A549 (cell line): ENCODE results near the gene ROR2. TPM values are rescaled to one million over a fixed set of nuclear protein-coding genes. Genes with fewer than 3 reads are reported as not detected.

Source experiments
- ATAC-seq, 2 experiments: fragments of 200-7000 bp in 1 of 2; fragments of >200 bp in 1 of 2; cut with Nextera tagmentation in 1 of 2; cut with Tn5 transposase in 1 of 2; 3 replicates each; pipeline versions ENCODE4 v1.8.0 to v1.9.1; 2018 to 2020; ENCODE audit warnings: mild to moderate bottlenecking in 1 of 2, moderate library complexity in 1 of 2
- CTCF ChIA-PET: fragments of 300-600 bp; sonication (Branson Sonifier 250); formaldehyde crosslinking; extraction: SDS; loops from one replicate; lab custom pipeline; 2021; ENCODE audit warnings: antibody characterized with exemption, inconsistent platforms; lab: Yijun Ruan, JAX
- POLR2A ChIA-PET: fragments of 350-600 bp; formaldehyde crosslinking; extraction: SDS; loops from one replicate; lab custom pipeline; 2021; ENCODE audit warnings: antibody characterized with exemption, inconsistent platforms; lab: Yijun Ruan, JAX
- DNase-seq, 2 experiments: peaks; one replicate each; pipeline versions ENCODE4 v3.0.0 to v3.0.0-alpha.2; 2011 to 2016; ENCODE audit warnings: low read depth in 1 of 2, low spot score in 1 of 2
- FAIRE-seq: peaks from 2 replicates; lab custom pipeline; 2011; peaks lifted over from hg19 to GRCh38; lab: Jason Lieb, UNC
- H3K27ac ChIP-seq, 2 experiments: fragments of >200 bp; sonication (Bioruptor Twin); formaldehyde crosslinking; 3 replicates each; pipeline ENCODE4 v1.5.1; 2016 to 2017
- H3K4me1 ChIP-seq: fragments of >200 bp; sonication (Bioruptor Twin); formaldehyde crosslinking; 3 replicates; pipeline ENCODE4 v1.6.1; 2016
- H3K4me2 ChIP-seq: fragments of >200 bp; sonication (Bioruptor Twin); formaldehyde crosslinking; 3 replicates; pipeline ENCODE4 v1.6.1; 2016
- H3K4me3 ChIP-seq: fragments of >200 bp; sonication (Bioruptor Twin); formaldehyde crosslinking; 3 replicates; pipeline ENCODE4 v1.5.1; 2016
- H3K9me3 ChIP-seq: fragments of >200 bp; sonication (Bioruptor Twin); formaldehyde crosslinking; 3 replicates; pipeline ENCODE4 v1.6.1; 2016
- BHLHE40 ChIP-seq: IDR thresholded peaks from 2 replicates; pipeline ENCODE4 v1.6.1; 2012; ENCODE audit warnings: low read depth, low read length, inconsistent platforms
- CBX2 ChIP-seq: fragments of 200-600 bp; sonication (generic); IDR thresholded peaks from 2 replicates; pipeline ENCODE4 v1.6.1; 2016; ENCODE audit warnings: low read depth, mild to moderate bottlenecking, borderline replicate concordance
- CEBPB ChIP-seq, 2 experiments: fragments of >200 bp in 1 of 2; sonication (Bioruptor Twin) in 1 of 2; formaldehyde crosslinking in 1 of 2; IDR thresholded peaks; 2 replicates each; pipeline ENCODE4 v1.6.1; 2012 to 2016
- CHD2 ChIP-seq: fragments of 150-350 bp; IDR thresholded peaks from 2 replicates; pipeline ENCODE4 v1.6.1; 2014; ENCODE audit warnings: low read length; ENCODE audit not compliant: partially characterized antibody
- CHD4 ChIP-seq: fragments of 200-600 bp; sonication (generic); IDR thresholded peaks from 2 replicates; pipeline ENCODE4 v1.6.1; 2016; ENCODE audit warnings: antibody characterized with exemption, mild to moderate bottlenecking, borderline replicate concordance
- CTCF ChIP-seq: fragments of >200 bp; sonication (Bioruptor Twin); formaldehyde crosslinking; IDR thresholded peaks from 3 replicates; pipeline ENCODE4 v1.5.1; 2016
- EHMT2 ChIP-seq: fragments of 200-600 bp; sonication (generic); IDR thresholded peaks from 2 replicates; pipeline ENCODE4 v1.6.1; 2016; ENCODE audit warnings: antibody characterized with exemption, low read depth, mild to moderate bottlenecking, moderate library complexity
- EP300 ChIP-seq, 2 experiments: fragments of >200 bp; sonication (Bioruptor Twin); formaldehyde crosslinking; IDR thresholded peaks; 2 replicates in 1 of 2; 3 replicates in 1 of 2; pipeline ENCODE4 v1.6.1; 2016 to 2017
- HMGXB4 ChIP-seq: fragments of 250-450 bp; sonication (Bioruptor Pico); IDR thresholded peaks from 2 replicates; pipeline ENCODE4 v1.5.0; 2021; ENCODE audit warnings: mild to moderate bottlenecking, moderate library complexity, borderline replicate concordance
- JUNB ChIP-seq: fragments of >200 bp; sonication (Bioruptor Twin); formaldehyde crosslinking; IDR thresholded peaks from 2 replicates; pipeline ENCODE4 v1.6.1; 2016
- KDM5A ChIP-seq: fragments of 200-600 bp; sonication (generic); IDR thresholded peaks from 2 replicates; pipeline ENCODE4 v1.6.1; 2016; ENCODE audit warnings: antibody characterized with exemption, mild to moderate bottlenecking
- MAFK ChIP-seq: fragments of 450-650 bp; IDR thresholded peaks from 2 replicates; pipeline ENCODE4 v1.6.1; 2014; ENCODE audit not compliant: partially characterized antibody
- NPAS2 ChIP-seq: fragments of 250-450 bp; sonication (Bioruptor Pico); IDR thresholded peaks from 2 replicates; pipeline ENCODE4 v1.8.0; 2022; ENCODE audit warnings: mild to moderate bottlenecking, moderate library complexity, borderline replicate concordance
- PBX3 ChIP-seq: IDR thresholded peaks from 2 replicates; pipeline ENCODE4 v1.6.1; 2012
- PHF8 ChIP-seq: fragments of 200-600 bp; sonication (generic); IDR thresholded peaks from 2 replicates; pipeline ENCODE4 v1.6.1; 2016; ENCODE audit warnings: low read depth, mild to moderate bottlenecking, antibody characterized with exemption, moderate library complexity, borderline replicate concordance
- POLR2A ChIP-seq: IDR thresholded peaks from 2 replicates; pipeline ENCODE4 v1.6.1; 2012; ENCODE audit warnings: mild to moderate bottlenecking, low read length
- POLR2AphosphoS2 ChIP-seq: conservative IDR thresholded peaks from 2 replicates; pipeline ENCODE4 v1.6.1; 2012; ENCODE audit warnings: low read length, improper control_type of control experiment, inconsistent platforms
- RARB ChIP-seq: fragments of 250-450 bp; sonication (Bioruptor Pico); IDR thresholded peaks from 2 replicates; pipeline ENCODE4 v1.8.0; 2021; ENCODE audit warnings: mild to moderate bottlenecking, moderate library complexity
- RNF2 ChIP-seq: fragments of 200-600 bp; sonication (generic); IDR thresholded peaks from 2 replicates; pipeline ENCODE4 v1.6.1; 2016; ENCODE audit warnings: low read depth, mild to moderate bottlenecking, antibody characterized with exemption, moderate library complexity, borderline replicate concordance
- SMC3 ChIP-seq: fragments of >200 bp; sonication (Bioruptor Twin); formaldehyde crosslinking; IDR thresholded peaks from 3 replicates; pipeline ENCODE4 v1.6.1; 2018; ENCODE audit warnings: inconsistent platforms
- TFCP2L1 ChIP-seq: fragments of 250-450 bp; sonication (Bioruptor Pico); IDR thresholded peaks from 2 replicates; pipeline ENCODE4 v1.5.0; 2021; ENCODE audit warnings: mild to moderate bottlenecking
- TP53 ChIP-seq: fragments of 250-450 bp; sonication (Bioruptor Pico); IDR thresholded peaks from 2 replicates; pipeline ENCODE4 v1.5.0; 2021; ENCODE audit warnings: mild to moderate bottlenecking, moderate library complexity
- ZC3H11A ChIP-seq: fragments of 450-650 bp; IDR thresholded peaks from 2 replicates; pipeline ENCODE4 v1.6.1; 2014; ENCODE audit warnings: antibody characterized with exemption, mild to moderate bottlenecking
- ZFP36 ChIP-seq: fragments of 450-650 bp; IDR thresholded peaks from 2 replicates; pipeline ENCODE4 v1.6.1; 2014; ENCODE audit warnings: borderline replicate concordance; ENCODE audit not compliant: partially characterized antibody
- WGBS: methylation state at CpG from one replicate; pipeline ENCODE4 v1.1.6; 2017; ENCODE audit errors: missing lambda C conversion rate; 5-methylcytosine and 5-hydroxymethylcytosine counted together
- polyA plus RNA-seq, 4 experiments: library from polyadenylated mRNA; depleted of rRNA in 3 of 4; stranded (reverse); fragments of >200 nt; fragmentation: RNase III in 1 of 4; extraction: RNeasy Plus Mini Kit Qiagen cat#74134 plus additional on column Dnase treatment in 1 of 4; gene quantifications; 2 replicates in 3 of 4; 3 replicates in 1 of 4; pipeline ENCODE4 v1.2.3, GENCODE V29; 2011 to 2017
- TF ChIP-seq, protein P1 (sequence below): fragments of >200 bp; sonication (Bioruptor Twin); formaldehyde crosslinking; IDR thresholded peaks from 2 replicates; pipeline ENCODE4 v1.6.1; 2016
- TF ChIP-seq, protein P2 (sequence below): fragments of 250-450 bp; sonication (Bioruptor Pico); IDR thresholded peaks from 2 replicates; pipeline ENCODE4 v1.5.0; 2020; ENCODE audit warnings: low read depth, mild to moderate bottlenecking, moderate library complexity
- TF ChIP-seq, protein P3 (sequence below): fragments of >200 bp; sonication (Bioruptor Twin); formaldehyde crosslinking; IDR thresholded peaks from 3 replicates; pipeline ENCODE4 v1.6.1; 2016
- TF ChIP-seq, protein P4 (sequence below): IDR thresholded peaks from 2 replicates; pipeline ENCODE4 v1.6.1; 2012; ENCODE audit warnings: low read depth, borderline replicate concordance

The ROR2 gene
- polyA plus RNA-seq, 2 of the 4 experiments (the other 2 are of a cell fraction): 0.12 to 0.53 TPM

- no peak for TF ChIP-seq CHD4
- TF ChIP-seq, all 56 proteins: peak for 0
Observed at GRCh38 chr9:91770229-91770628, 179.8 kb downstream of the ROR2 start (continued).

GRCh38 chr9:91768977-91769916, 180.8 kb downstream of the ROR2 start:
- POLR2A ChIA-PET: no interaction called here
- WGBS: 31% methylated on average over 21 of the region's 29 CpGs
- no peak for TF ChIP-seq EP300 (IDR thresholded peaks at IDR 0.05)
- TF ChIP-seq CBX2: no peak
- no peak for TF ChIP-seq SMC3
- no peak for TF ChIP-seq TFCP2L1 (CRISPR knock-in tag)
- TF ChIP-seq TP53 (CRISPR knock-in tag): no peak
- no peak for TF ChIP-seq RNF2
- no peak for TF ChIP-seq RARB (CRISPR knock-in tag)
- TF ChIP-seq CTCF: no peak
- TF ChIP-seq POLR2AphosphoS2: no peak
- no peak for TF ChIP-seq ZFP36
- no peak for TF ChIP-seq POLR2A
- TF ChIP-seq CHD4: no peak
- TF ChIP-seq NPAS2: no peak
- TF ChIP-seq PHF8: no peak
- TF ChIP-seq EHMT2: no peak
- TF ChIP-seq, protein P1, sequence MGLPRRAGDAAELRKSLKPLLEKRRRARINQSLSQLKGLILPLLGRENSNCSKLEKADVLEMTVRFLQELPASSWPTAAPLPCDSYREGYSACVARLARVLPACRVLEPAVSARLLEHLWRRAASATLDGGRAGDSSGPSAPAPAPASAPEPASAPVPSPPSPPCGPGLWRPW: no peak
- TF ChIP-seq HMGXB4: no peak
- TF ChIP-seq CEBPB (IDR thresholded peaks at IDR 0.05): no peak
- TF ChIP-seq, all 56 proteins: peak for 0
- Histone ChIP-seq H3K27ac (no peak overlapping the region), H3K4me1 (no peaks in the 10 kb centered on the region), H3K4me3 (no peak overlapping the region), H3K9me3 (peaks cover 23% of the 10 kb centered on the region), H3K4me2 (no peak overlapping the region)
- DNase-seq (no peak), FAIRE-seq (no peak), ATAC-seq (no peak)
- CTCF ChIA-PET: interaction anchor here (4.4 kb wide), 1 partner anchor 10 kb away, joined by 22 read pairs; no protein-coding TSS in a partner anchor

- DNase-seq (no peak), ATAC-seq (no peak), FAIRE-seq (no peak)
- Histone ChIP-seq H3K4me3 (no peak overlapping the region), H3K4me2 (no peak overlapping the region), H3K4me1 (no peaks in the 10 kb centered on the region), H3K9me3 (peaks cover 23% of the 10 kb centered on the region), H3K27ac (no peak overlapping the region)
- ChIA-PET POLR2A (no interaction called here), CTCF (interaction anchor here (4.4 kb wide), 1 partner anchor 10 kb away, joined by 22 read pairs; no protein-coding TSS in a partner anchor)
- WGBS: 56% methylated on average over 15 of the region's 15 CpGs
- TF ChIP-seq SMC3 (no peak), KDM5A (no peak), PBX3 (no peak), MAFK (no peak), CHD2 (no peak), BHLHE40 (no peak), ZC3H11A (no peak), TFCP2L1 (CRISPR knock-in tag) (no peak), JUNB (no peak)
- TF ChIP-seq, protein P2, sequence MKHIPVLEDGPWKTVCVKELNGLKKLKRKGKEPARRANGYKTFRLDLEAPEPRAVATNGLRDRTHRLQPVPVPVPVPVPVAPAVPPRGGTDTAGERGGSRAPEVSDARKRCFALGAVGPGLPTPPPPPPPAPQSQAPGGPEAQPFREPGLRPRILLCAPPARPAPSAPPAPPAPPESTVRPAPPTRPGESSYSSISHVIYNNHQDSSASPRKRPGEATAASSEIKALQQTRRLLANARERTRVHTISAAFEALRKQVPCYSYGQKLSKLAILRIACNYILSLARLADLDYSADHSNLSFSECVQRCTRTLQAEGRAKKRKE: no peak
- TF ChIP-seq, protein P3, sequence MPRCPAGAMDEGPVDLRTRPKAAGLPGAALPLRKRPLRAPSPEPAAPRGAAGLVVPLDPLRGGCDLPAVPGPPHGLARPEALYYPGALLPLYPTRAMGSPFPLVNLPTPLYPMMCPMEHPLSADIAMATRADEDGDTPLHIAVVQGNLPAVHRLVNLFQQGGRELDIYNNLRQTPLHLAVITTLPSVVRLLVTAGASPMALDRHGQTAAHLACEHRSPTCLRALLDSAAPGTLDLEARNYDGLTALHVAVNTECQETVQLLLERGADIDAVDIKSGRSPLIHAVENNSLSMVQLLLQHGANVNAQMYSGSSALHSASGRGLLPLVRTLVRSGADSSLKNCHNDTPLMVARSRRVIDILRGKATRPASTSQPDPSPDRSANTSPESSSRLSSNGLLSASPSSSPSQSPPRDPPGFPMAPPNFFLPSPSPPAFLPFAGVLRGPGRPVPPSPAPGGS: no peak
- TF ChIP-seq, protein P4, sequence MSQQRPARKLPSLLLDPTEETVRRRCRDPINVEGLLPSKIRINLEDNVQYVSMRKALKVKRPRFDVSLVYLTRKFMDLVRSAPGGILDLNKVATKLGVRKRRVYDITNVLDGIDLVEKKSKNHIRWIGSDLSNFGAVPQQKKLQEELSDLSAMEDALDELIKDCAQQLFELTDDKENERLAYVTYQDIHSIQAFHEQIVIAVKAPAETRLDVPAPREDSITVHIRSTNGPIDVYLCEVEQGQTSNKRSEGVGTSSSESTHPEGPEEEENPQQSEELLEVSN: no peak
Observed at GRCh38 chr9:91768507-91768906, 181.5 kb downstream of the ROR2 start.
